A549 (cell line): ENCODE data around the gene AQP10.

ENCODE experiments used
- BCL3 ChIP-seq: fragments of >200 bp; sonication (Bioruptor Twin); formaldehyde crosslinking; IDR thresholded peaks from 3 replicates; pipeline ENCODE4 v1.6.1; 2016
- CEBPB ChIP-seq, 2 experiments: fragments of >200 bp in 1 of 2; sonication (Bioruptor Twin) in 1 of 2; formaldehyde crosslinking in 1 of 2; IDR thresholded peaks; 2 replicates each; pipeline ENCODE4 v1.6.1; 2012 to 2016
- ESRRA ChIP-seq: fragments of 150-350 bp; IDR thresholded peaks from 2 replicates; pipeline ENCODE4 v1.6.1; 2014; ENCODE audit warnings: mild to moderate bottlenecking, low read length, borderline replicate concordance
- MAFK ChIP-seq: fragments of 450-650 bp; IDR thresholded peaks from 2 replicates; pipeline ENCODE4 v1.6.1; 2014; ENCODE audit not compliant: partially characterized antibody
- POLR2A ChIP-seq: IDR thresholded peaks from 2 replicates; pipeline ENCODE4 v1.6.1; 2012; ENCODE audit warnings: mild to moderate bottlenecking, low read length
- RCOR1 ChIP-seq: fragments of 150-350 bp; IDR thresholded peaks from 2 replicates; pipeline ENCODE4 v1.6.1; 2014; ENCODE audit warnings: antibody characterized with exemption, low read length, low read depth
- RNF2 ChIP-seq: fragments of 200-600 bp; sonication (generic); IDR thresholded peaks from 2 replicates; pipeline ENCODE4 v1.6.1; 2016; ENCODE audit warnings: low read depth, mild to moderate bottlenecking, antibody characterized with exemption, moderate library complexity, borderline replicate concordance
- USF2 ChIP-seq: fragments of 450-650 bp; IDR thresholded peaks from 2 replicates; pipeline ENCODE4 v1.6.1; 2014; ENCODE audit warnings: antibody characterized with exemption
- TF ChIP-seq, protein P1 (sequence below): fragments of >200 bp; sonication (Bioruptor Twin); formaldehyde crosslinking; IDR thresholded peaks from 3 replicates; pipeline ENCODE4 v1.5.1; 2016

- no peak for TF ChIP-seq USF2
- TF ChIP-seq POLR2A = no peak
- TF ChIP-seq RCOR1 = no peak
- no peak for TF ChIP-seq BCL3
- TF ChIP-seq RNF2 = no peak
- TF ChIP-seq, protein P1, sequence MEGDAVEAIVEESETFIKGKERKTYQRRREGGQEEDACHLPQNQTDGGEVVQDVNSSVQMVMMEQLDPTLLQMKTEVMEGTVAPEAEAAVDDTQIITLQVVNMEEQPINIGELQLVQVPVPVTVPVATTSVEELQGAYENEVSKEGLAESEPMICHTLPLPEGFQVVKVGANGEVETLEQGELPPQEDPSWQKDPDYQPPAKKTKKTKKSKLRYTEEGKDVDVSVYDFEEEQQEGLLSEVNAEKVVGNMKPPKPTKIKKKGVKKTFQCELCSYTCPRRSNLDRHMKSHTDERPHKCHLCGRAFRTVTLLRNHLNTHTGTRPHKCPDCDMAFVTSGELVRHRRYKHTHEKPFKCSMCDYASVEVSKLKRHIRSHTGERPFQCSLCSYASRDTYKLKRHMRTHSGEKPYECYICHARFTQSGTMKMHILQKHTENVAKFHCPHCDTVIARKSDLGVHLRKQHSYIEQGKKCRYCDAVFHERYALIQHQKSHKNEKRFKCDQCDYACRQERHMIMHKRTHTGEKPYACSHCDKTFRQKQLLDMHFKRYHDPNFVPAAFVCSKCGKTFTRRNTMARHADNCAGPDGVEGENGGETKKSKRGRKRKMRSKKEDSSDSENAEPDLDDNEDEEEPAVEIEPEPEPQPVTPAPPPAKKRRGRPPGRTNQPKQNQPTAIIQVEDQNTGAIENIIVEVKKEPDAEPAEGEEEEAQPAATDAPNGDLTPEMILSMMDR = no peak
- no peak for TF ChIP-seq CEBPB (IDR thresholded peaks at IDR 0.05)
- TF ChIP-seq MAFK = no peak
- no peak for TF ChIP-seq ESRRA
These were observed 13.5 kb downstream of the AQP10 start for GRCh38 chr1:154334079-154335024.
